Activated CD4-positive, alpha-beta T cell treated with anti-CD3 and anti-CD28 coated beads, Interleukin-2, amount 50 U/mL, for 16 hours (primary cell): ENCODE data around the gene ZFYVE9.
"Not testable (repeated sequence)": the region's sequence is repeated elsewhere in the genome, so short reads cannot be mapped to it uniquely, and the experiment has no call there.

Source experiments
- DNase-seq: peaks from one replicate; pipeline ENCODE4 v3.0.0-alpha.2; 2020

The ZFYVE9 gene

DNA sequence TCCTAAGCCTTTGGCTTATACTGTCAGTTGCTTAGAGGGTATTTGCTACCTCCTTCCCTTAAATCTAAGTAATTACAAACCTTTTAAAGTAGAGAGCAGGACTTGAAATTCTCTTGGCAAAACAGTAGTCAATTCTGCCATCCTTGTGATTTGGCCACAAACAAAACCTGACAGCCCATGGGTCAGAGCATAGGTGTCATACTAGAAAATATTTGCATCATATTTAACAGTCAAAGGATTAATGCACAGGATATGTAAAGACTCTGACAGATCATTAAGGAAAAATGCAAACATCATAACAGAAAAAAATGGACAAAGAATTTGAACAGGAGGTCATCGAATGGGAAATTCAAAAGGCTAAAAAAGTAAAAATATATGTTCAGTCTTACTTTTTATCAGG, 50.5 kb downstream of the ZFYVE9 start:
- no peak for DNase-seq

- DNase-seq = no peak
These were observed 52.1 kb downstream of the ZFYVE9 start for GRCh38 chr1:52193985-52194384.

- DNase-seq = no peak
These were observed 53.3 kb downstream of the ZFYVE9 start for GRCh38 chr1:52195161-52195560.

DNA sequence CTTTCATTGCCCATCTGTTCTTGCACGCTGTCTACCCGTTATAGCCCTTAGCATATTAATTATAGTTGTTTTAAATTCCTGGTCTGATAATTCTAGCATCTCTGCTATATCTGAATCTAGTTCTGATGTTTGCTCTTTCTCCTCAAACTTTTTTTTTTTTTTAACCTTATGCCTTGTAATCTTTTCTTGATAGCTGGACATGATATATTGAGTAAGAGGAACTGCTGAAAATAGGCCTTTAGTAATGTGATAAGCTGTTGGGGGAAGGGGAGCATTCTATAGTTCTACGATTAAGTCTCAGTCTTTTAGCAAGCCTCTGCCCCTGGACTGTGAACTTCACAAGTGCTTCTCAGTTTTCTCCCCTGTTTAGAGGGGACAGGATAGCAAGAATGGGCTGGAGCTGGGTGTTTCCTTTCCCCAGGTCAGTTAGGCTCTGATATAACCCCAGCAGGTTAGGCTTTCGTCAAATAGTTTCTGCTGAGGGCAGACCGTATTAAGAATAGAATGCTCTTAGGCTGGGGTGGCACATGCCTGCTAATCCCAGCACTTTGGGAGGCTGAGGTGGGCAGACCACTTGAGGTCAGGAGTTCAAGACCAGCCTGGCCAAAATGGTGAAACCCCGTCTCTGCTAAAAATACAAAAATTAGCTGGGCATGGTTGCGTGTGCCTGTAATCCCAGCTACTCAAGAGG, 62.2 kb downstream of the ZFYVE9 start:
- DNase-seq = no peak

DNA sequence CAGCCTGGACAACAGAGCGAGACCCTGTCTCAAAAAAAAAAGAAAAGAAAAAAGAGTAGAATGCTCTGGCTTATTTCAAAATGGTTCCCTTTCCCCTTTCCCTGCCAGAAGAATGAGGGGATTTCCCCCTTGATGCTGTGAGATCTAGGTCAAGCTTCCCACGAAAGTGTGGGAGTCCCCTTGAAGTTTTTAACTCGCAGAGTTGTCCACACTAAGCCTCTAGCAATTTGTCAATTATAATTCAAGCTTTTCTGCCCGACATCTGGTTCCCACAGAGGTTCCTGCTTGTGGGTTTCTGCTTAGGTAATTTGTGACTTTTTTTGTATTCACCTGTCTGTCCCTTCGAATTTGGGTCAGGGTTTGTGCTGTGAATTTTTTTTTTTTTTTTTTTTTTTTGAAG, 62.8 kb downstream of the ZFYVE9 start:
- no peak for DNase-seq

DNA sequence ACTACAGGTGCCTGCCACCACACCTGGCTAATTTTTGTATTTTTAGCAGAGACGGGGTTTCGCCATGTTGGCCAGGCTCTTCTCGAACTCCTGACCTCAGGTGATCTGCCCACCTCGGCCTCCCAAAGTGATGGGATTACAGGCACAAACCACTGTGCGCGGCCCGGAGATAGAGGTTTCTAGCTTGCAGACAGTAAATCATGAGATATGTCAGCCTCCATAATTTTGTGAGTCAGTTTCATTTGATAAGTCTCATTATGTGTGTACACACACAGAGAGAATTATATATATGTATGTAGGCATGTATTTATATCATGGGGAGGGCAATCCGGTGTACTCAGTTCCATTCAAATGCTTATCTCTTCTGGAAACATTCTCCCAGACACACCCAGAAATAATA, 64.8 kb downstream of the ZFYVE9 start:
- not testable (repeated sequence) for DNase-seq

GRCh38 chr1:52209429-52209828, 67.5 kb downstream of the ZFYVE9 start:
- no peak for DNase-seq

- no peak for DNase-seq
These were observed 68.2 kb downstream of the ZFYVE9 start for GRCh38 chr1:52210044-52210443.

GRCh38 chr1:52216907-52217458, 75.1 kb downstream of the ZFYVE9 start:
- no peak for DNase-seq

DNA sequence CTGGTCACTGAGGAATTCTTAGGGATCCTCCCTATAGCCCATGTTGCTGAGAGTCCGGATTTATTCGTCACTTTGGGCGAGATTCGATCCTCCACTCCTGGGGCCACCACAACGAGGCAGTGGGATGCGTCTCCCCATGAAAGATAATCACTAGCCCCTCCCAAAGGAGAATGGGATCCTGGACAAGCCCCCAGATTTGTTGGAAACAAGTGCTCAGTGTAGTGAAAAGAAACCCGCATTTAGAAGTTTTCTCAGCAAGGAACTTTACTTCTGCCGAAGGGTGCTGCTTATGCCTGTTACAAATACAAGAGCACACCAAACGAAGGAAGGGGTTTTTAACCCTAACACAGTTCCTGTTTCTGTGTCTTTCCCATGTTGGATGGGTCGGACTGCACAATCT, 83.3 kb downstream of the ZFYVE9 start:
- DNase-seq = no peak

GRCh38 chr1:52229494-52229893, 87.6 kb downstream of the ZFYVE9 start:
- no peak for DNase-seq

- no peak for DNase-seq
These were observed 91.6 kb downstream of the ZFYVE9 start for GRCh38 chr1:52233463-52233862.

DNA sequence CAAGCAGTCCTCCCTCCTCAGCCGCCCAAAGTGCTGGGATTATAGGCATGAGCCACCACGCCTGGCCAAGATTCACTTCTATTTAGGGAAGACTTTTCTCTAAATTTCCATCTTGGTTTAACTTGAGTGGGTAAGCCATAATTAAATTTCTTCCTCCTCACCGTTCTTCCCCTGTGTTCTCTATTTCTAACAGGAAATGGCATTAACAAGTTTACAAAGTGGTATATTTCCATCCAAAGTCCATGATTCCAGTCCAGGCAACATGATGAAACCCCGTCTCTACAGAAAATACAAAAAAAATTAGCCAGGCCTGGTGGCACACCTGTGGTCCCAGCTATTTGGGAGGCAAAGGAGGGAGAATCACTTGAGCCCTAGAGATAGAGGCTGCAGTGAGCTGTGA, 92.1 kb downstream of the ZFYVE9 start:
- no peak for DNase-seq

GRCh38 chr1:52234708-52235107, 92.8 kb downstream of the ZFYVE9 start:
- DNase-seq = no peak

DNA sequence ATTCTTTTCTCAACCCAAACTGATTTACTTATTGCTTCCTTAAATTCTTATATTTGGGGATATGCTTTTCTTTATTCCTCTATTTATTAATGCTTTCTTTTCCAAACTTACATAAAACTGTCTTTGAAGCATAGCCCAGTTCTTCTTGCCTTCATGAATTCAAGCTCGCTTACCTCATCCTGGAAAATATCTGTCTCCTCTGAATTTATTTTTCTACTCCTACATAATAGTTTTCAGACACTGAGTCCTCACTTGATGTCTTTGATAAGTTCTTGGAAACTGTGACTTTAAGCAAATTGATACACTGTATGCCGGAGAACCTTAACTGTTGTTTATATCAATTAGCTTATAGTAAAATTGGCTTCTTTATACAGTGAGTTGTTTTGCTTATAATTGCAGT, 93.8 kb downstream of the ZFYVE9 start:
- no peak for DNase-seq

DNA sequence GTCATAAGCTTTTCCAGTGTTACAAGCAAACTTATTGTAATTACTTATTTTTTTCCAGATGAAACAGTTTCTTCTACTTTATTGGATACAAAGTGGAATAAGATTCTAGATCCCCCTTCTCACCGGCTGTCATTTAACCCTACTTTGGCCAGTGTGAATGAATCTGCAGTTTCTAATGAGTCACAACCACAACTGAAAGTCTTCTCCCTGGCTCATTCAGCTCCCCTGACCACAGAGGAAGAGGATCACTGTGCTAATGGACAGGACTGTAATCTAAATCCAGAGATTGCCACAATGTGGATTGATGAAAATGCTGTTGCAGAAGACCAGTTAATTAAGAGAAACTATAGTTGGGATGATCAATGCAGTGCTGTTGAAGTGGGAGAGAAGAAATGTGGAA, 95.5 kb downstream of the ZFYVE9 start:
- DNase-seq = peak; percentile 10

DNA sequence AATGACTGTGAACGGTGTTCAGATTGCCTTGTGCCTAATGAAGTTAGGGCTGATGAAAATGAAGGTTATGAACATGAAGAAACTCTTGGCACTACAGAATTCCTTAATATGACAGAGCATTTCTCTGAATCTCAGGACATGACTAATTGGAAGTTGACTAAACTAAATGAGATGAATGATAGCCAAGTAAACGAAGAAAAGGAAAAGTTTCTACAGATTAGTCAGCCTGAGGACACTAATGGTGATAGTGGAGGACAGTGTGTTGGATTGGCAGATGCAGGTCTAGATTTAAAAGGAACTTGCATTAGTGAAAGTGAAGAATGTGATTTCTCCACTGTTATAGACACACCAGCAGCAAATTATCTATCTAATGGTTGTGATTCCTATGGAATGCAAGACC, 96.6 kb downstream of the ZFYVE9 start:
- DNase-seq = no peak

- DNase-seq = no peak
These were observed 97.2 kb downstream of the ZFYVE9 start for GRCh38 chr1:52238887-52239707.

DNA sequence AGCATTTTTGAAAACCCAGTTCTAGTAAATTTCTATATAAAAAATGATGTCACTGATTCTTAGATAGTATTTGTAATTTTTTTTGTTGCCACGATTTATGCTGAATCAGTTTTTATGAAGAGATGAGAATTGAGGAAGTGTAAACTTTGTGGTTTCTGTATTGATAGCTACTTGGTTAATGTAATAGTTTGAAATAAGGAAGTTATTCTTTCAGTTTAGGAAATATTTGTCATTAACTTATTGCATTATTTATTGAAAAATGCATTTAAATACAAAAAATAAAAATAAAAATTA, 97.8 kb downstream of the ZFYVE9 start:
- no peak for DNase-seq

DNA sequence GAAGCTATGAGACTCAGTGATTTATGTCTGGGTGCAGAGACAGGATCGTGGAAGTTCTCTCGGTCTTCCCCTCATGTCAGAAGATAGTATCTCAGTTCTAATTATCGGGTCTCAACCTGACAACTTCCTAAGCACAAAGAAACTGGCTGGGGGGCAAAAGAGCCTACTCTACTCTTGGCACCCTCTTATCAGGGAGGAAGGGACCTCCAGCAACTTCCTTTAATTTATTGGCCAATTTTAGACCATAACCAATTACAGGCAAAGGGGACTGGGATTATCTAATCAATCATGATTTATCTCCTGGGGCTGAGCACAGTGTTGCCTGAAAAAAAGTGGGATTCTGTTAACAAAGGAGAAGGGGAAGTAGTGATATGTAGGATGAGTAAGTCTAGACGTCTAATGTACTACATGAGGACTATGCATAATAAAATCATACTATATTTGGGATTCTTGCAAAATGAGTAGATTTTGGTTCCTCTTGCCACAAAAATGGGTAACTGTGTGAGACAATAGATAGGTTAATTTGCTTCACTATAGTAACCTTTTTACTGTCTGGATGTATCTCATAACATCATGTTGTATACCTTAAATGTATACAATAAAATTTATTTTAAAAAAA, 98.8 kb downstream of the ZFYVE9 start:
- DNase-seq = no peak

GRCh38 chr1:52243221-52243987, 101.5 kb downstream of the ZFYVE9 start:
- no peak for DNase-seq

DNA sequence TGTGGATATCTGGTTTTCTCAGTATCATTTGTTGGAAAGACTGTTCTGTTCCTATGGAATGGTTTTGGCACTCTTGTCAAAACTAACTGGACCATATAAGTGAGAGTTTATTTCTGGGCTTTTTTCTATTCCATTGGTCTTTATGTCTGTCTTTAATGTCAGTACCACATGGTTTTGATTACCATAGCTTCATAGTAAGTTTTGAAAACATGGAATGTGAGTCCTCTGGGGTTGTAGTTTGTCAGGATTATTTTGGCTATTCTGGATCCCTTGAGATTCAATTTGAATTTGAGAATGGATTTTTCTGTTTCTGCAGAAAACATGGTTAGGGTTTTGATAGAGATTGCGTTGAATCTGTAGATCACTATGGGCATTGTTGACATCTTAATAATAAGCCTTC, 107.9 kb downstream of the ZFYVE9 start:
- no peak for DNase-seq

DNA sequence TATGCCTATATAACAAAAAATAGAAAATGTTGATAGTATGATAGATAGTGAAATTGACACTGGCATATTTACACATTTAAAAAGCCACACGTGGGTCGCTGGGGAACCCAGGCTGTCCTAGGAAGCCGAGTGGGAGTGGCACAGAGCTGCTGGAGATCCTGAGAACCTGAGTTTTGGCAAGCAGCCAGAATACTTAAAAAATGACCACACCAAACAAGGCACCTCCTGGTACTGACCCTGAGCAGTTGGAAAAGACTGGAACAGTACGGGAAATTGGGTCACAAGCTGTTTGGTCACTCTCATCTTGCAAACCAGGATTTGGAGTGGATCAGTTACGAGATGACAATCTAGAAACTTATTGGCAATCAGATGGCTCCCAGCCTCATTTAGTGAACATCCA, 111.5 kb downstream of the ZFYVE9 start:
- DNase-seq = no peak
